ENCODE measurements around the gene TMEM132C.

The TMEM132C gene

DNA sequence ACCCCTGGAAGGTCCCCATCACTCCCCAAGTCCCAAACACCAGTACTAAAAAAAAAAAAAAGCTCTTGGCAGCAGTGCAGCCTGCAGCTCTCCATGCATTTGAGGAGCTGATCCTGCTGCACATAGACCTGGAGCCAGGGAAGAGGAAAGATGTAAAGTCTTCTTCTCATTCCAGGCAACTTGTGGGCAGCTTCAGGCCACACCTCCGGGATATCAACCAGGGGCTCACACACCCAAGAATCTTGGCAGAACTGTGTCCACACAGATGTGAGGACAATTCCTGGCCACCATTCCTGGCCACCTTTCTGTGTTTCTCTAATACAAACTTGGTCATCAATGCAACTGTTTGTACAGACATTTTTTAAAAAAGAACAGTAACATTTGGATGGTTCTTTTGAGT, 72.7 kb downstream of the TMEM132C start:
- DNase-seq: no peak

DNA sequence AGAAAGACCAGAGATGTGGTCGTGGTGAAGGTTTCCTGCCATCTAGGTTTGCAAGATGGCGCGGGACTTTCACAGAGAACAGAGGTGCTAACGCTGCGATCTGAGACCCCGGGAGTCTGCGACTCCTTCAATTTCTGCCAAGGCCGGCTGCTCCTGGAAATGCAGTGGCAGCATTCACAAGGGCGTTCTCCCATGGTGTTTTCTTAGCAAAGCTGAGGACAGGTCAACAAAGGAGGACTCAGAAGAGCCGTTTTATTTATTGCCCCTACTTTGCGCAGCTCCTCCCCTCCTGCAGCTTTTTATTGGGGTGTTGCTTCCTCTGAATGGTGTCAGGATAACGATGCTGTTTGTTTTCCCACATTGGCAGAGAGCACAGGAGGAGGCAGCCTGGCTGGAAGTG, 86.3 kb downstream of the TMEM132C start:
- DNase-seq: no peak

GRCh38 chr12:128356547-128356946, 89.6 kb downstream of the TMEM132C start:
- DNase-seq: no peak

GRCh38 chr12:128361400-128361995, 94.5 kb downstream of the TMEM132C start:
- DNase-seq: no peak

DNA sequence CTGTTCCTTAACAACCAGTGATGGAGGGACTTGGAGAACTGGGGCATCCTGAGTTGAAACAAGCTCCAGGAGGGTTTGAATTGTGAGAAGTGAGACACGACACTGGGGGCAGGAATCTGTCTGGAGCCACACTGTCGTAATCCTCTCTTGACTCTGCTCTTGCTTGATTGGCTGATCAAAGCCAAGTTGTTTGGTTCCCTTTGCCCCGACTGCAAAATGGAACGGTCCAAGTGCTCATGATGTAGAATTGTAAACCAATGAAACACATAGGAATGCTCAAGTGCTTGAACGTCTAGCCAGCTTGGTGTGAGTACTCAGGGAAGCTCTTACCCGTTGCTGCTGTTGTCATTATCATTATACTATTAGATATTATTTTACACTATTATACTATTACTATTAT, 98.1 kb downstream of the TMEM132C start:
- no peak for DNase-seq

GRCh38 chr12:128365651-128366231, 98.8 kb downstream of the TMEM132C start:
- DNase-seq: no peak

- no peak for DNase-seq
These were observed 101.0 kb downstream of the TMEM132C start for GRCh38 chr12:128367961-128368360.

DNA sequence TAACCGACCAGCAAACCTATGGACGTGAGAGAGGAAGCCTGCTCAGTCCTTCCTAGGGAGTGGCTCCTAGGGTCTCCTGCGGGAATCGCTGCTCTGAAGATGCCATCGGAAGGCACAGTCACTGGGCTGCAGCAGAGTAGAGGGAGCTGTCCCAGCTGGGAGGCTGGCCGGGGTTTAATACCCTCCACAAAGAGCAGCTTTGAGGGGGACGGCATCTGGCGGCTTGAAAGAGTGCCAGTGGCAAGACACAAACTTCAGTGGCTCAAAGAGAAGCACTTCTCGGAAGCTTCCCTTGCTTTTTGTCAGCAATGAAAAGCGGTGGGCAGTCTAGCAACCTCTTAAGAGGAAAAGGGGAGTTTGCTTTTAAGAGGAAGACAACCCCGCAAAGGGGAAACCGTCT, 114.6 kb downstream of the TMEM132C start:
- no peak for DNase-seq

DNA sequence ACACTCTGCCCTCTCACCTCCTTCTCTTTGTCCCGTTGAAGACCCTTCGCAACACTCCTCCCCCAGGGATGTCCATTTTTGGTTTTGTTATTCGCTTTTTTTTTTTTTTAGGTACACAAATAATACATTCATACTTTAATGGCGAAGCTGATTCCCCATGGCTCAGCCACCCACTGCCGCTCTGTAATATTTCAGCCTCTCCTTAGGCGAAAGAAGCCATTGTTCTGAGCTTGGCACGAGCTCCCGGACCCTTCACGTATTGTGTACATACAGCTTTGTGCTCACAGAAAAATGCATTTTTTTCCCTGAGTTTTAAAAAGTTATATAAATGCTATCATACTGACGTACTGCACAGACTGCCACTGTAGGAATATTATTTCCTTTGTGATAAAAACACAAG, 115.0 kb downstream of the TMEM132C start:
- DNase-seq: no peak

DNA sequence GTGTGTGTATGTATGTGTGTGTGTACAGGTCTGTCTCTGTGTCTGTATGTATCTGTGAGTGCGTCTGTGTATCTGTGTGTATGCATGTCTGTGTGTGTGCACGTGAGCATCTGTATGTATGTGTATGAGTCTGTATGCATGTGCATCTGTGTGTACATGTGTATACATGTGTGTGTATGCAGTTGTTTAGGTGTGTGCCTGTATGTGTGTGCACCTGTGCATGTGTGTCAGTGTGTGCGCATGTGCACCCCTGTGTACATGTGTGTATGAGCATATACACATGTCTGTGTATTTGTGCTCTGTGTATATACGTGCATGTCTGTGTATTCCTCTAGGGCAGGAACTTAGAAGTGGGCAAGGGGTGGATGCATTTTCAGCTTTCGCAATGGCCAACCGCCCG, 116.0 kb downstream of the TMEM132C start:
- no peak for DNase-seq

- no peak for DNase-seq
These were observed 116.5 kb downstream of the TMEM132C start for GRCh38 chr12:128383357-128383937.

GRCh38 chr12:128385736-128386135, 118.8 kb downstream of the TMEM132C start:
- no peak for DNase-seq

- DNase-seq: no peak
These were observed 120.9 kb downstream of the TMEM132C start for GRCh38 chr12:128387811-128388422.

DNA sequence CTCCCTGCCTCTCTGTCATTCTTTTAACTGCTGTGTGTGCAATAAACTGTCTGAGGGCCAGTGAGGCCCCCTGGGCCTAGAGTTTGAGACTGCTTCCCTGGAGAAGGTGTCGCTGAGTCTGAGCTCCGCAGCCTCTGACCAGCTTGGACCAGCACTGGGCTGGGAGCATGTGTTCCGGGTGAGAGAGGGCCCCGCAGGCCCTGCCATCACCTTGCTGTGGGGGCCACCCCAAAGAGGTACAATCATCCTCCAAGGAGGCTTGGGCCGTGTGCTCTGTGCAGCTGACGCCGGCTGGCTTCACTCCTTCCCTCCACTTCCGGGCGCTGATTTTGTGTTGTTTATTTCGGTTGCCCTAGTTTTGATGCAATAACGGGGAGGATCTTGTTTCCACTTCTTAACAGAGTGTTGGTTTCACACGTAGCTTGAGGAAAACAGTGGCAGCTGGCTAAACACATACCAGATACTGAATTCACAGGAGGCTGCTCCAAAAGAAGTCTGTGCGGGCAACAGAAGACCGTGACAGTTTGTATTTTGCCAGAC, 121.6 kb downstream of the TMEM132C start:
- no peak for DNase-seq

- DNase-seq: no peak
These were observed 126.4 kb downstream of the TMEM132C start for GRCh38 chr12:128393346-128393745.

DNA sequence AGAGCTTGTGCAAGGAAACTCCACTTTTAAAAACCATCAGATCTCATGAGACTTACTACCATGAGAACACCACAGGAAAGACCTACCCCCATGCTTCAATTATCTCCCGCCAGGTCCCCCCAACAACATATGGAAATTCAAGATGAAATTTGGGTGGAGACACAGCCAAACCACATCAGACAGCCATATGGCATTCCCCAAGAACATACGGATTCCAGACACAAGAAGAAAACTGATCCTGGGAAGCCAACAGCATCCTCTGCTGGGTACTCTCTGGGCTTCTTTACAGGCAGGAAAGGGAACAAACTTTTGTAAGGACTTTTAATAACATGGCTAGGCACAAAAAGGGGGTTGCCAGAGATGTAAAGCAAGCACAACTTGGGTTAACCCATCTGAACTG, 127.2 kb downstream of the TMEM132C start:
- no peak for DNase-seq

DNA sequence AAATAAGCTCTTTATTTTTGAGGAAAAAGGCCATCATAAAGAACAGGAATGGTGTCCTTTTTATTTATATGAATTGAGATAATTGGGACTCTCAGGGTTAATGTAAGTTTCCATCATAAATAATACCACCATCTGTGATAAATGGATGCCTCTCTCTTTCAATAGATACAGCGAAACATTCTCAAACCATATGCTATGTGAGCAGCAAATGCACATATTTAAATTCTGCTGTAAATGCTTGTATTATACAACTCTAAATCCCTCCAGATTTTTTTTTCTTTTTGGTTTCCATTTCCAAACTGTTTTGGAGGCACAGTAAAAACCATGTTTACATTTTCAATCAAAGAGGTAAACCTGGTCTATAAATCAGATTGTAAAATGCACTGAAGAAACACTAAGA, 132.3 kb downstream of the TMEM132C start:
- DNase-seq: no peak

DNA sequence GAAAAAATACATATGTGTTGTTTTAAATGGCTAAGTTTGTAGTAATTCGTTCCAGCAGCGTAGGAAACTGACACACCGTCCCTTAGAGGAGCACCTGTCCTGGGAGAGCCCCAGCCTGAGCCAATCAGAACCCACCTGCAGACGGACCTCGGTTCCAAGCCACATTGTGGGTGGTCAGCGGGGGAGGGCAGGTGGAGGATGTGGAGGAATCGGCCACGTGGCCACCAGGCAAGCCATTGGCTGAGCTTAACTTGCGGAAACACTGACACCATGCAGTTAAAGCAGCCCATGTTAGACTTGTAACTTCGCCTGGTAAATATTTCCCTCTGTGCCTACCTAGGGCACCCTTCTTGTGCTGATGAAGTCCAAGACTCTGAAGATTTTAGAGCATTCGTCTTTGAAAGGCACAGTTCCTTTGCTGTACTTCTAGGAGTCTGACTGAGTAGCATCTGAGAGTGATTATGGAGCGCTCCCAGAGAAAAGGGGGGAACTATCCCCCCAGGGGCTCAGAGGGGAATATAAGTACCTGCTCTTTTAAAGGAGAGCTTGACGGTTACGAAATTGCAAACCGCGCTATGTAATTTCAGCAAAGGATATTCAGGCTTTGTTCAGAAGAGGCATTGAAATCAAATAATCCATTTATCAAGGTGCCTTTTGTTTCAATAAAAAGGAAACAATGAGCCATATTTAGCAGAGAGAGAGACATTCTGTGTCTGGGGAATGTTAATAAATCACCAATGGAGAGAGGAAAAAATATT, 135.7 kb downstream of the TMEM132C start:
- DNase-seq: no peak

- no peak for DNase-seq
These were observed 141.7 kb downstream of the TMEM132C start for GRCh38 chr12:128408669-128409068.

- DNase-seq: no peak
These were observed 148.1 kb downstream of the TMEM132C start for GRCh38 chr12:128415036-128415560.

GRCh38 chr12:128418944-128419343, 152.0 kb downstream of the TMEM132C start:
- DNase-seq: no peak

GRCh38 chr12:128420163-128420562, 153.2 kb downstream of the TMEM132C start:
- DNase-seq: no peak

DNA sequence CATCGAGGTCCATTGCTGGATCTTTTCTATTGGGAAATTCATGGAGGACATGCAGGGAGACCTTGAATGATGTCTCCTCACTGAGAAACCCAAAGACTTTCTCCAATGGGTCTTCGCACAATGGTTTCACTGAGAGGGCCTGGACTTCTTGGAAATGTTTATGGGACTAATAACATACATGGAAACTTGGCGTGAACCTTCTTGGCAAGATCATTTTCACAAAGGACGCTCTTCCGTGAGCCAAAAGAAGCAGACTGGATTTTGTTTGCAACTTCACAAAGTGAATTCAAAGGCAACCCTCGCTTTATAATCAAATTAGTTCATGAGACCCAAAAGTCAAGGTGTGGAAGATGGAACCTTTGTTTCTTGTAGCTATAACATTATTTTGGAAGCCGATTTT, 154.4 kb downstream of the TMEM132C start:
- no peak for DNase-seq
